NOMO-1 treated with dmso at 0.1 percent for 144 hours (cell line): Measurements from ENCODE around the gene RELL2.
A peak's percentile ranks its signal among the peaks of the same experiment; 100 is the strongest.

Experiments used
- DNase-seq: peaks from one replicate; lab custom pipeline; 2025; ENCODE audit not compliant: unreplicated experiment; lab: John Stamatoyannopoulos, UW

Gene RELL2

GRCh38 chr5:141618804-141619554, 17.8 kb upstream of the RELL2 start, which contains the start of gene DIAPH1:
Gene DIAPH1, minus strand, starts transcription at chr5:141619000. Its CDS starts 86 bp downstream, at chr5:141618914.
- DNase-seq: peak; percentile 93

- DNase-seq: peak; percentile 96
Observed at GRCh38 chr5:141623186-141623585, 13.6 kb upstream of the RELL2 start.

GRCh38 chr5:141623611-141624010, 13.2 kb upstream of the RELL2 start:
- DNase-seq: no peak

- no peak for DNase-seq
Observed at GRCh38 chr5:141628175-141628788, 8.5 kb upstream of the RELL2 start.

GRCh38 chr5:141630570-141631140, 6.1 kb upstream of the RELL2 start:
- no peak for DNase-seq

- DNase-seq: no peak
Observed at GRCh38 chr5:141632650-141633049, 4.1 kb upstream of the RELL2 start.

GRCh38 chr5:141633871-141634561, 2.8 kb upstream of the RELL2 start:
- peak; percentile 41 for DNase-seq

GRCh38 chr5:141634720-141635119, 2.1 kb upstream of the RELL2 start:
- DNase-seq: no peak

GRCh38 chr5:141635646-141636045, 1.2 kb upstream of the RELL2 start:
- no peak for DNase-seq

GRCh38 chr5:141636106-141636412, 738 bp upstream of the RELL2 start:
- no peak for DNase-seq

- no peak for DNase-seq
Observed at GRCh38 chr5:141637123-141637766, 448 bp downstream of the RELL2 start.

- peak; percentile 77 for DNase-seq
Observed at GRCh38 chr5:141637767-141638419, 1.1 kb downstream of the RELL2 start.

GRCh38 chr5:141638771-141639170, 2.0 kb downstream of the RELL2 start:
- no peak for DNase-seq

GRCh38 chr5:141639357-141640050, 2.7 kb downstream of the RELL2 start:
- DNase-seq: no peak

- no peak for DNase-seq
Observed at GRCh38 chr5:141640051-141640415, 3.2 kb downstream of the RELL2 start.

GRCh38 chr5:141640698-141641097, 3.9 kb downstream of the RELL2 start:
- no peak for DNase-seq

GRCh38 chr5:141641634-141642267, 5.0 kb downstream of the RELL2 start:
- DNase-seq: no peak

- no peak for DNase-seq
Observed at GRCh38 chr5:141646026-141646425, 9.2 kb downstream of the RELL2 start.

GRCh38 chr5:141647242-141647641, 10.4 kb downstream of the RELL2 start:
- DNase-seq: no peak

- no peak for DNase-seq
Observed at GRCh38 chr5:141647851-141648250, 11.1 kb downstream of the RELL2 start.
